Measurements from ENCODE around the gene INSYN2B.

The INSYN2B gene

GRCh38 chr5:169989365-169989764, 9.1 kb upstream of the INSYN2B start:
- Histone ChIP-seq H2BK120ac (ENCODE audit: low read depth, low read length) (no peak overlapping the region), H4K8ac (ENCODE audit: low read depth, low read length) (no peak overlapping the region), H3K4me1 (ENCODE audit: control insufficient read depth in 2 of 2, insufficient read depth in 1 of 2, low read depth in 1 of 2, low read length in 2 of 2) (no peaks in the 10 kb centered on the region), H3K14ac (ENCODE audit: low read length) (no peak overlapping the region), H4K91ac (ENCODE audit: low read depth, low read length, poor library complexity) (no peak overlapping the region), H3K9me3 (replicated peaks in 1 of 2; ENCODE audit: control insufficient read depth in 2 of 2, insufficient read depth in 1 of 2, low read depth in 1 of 2, low read length in 2 of 2) (no peaks in the 10 kb centered on the region), H3K4me2 (ENCODE audit: insufficient read depth, low read length, poor library complexity, severe bottlenecking) (no peak overlapping the region), H3K4me3 (ENCODE audit: low read length in 2 of 2) (no peak overlapping the region), H3K18ac (ENCODE audit: low read length) (no peak overlapping the region), H2AFZ (ENCODE audit: low read length) (no peak overlapping the region), H3K79me1 (ENCODE audit: low read depth, low read length) (no peaks in the 10 kb centered on the region), H3K27me3 (ENCODE audit: control insufficient read depth in 3 of 3, insufficient read depth in 3 of 3, low read depth in 1 of 3, low read length in 3 of 3) (no peaks in the 10 kb centered on the region), H3K27ac (replicated peaks; ENCODE audit: low read length) (no peak overlapping the region), H2BK15ac (ENCODE audit: low read length) (no peak overlapping the region), H2AK5ac (ENCODE audit: low read depth, low read length) (no peak overlapping the region), H2BK5ac (ENCODE audit: low read length) (no peak overlapping the region), H3K36me3 (replicated peaks in 1 of 2; ENCODE audit: control insufficient read depth in 2 of 2, insufficient read depth in 2 of 2, low read length in 2 of 2) (no peaks in the 10 kb centered on the region), H3K23ac (ENCODE audit: low read depth, low read length, poor library complexity) (no peak overlapping the region), H3K4ac (ENCODE audit: low read length) (no peak overlapping the region), H3K9ac (ENCODE audit: low read depth, low read length, poor library complexity) (no peak overlapping the region), H2BK12ac (ENCODE audit: low read length) (no peak overlapping the region)
- WGBS, 2 donors (ENCODE audit: extremely low coverage in 2 of 2, insufficient read length in 2 of 2, insufficient replicate concordance in 1 of 2), result no CpG with 5 or more reads among the region's 1 CpG
- DNase-seq (ENCODE audit: low spot score), result no peak

- H4K8ac ChIP-seq (ENCODE audit: low read depth, low read length), result no peak overlapping the region
- peaks cover 0 to 3% (median 0%) of the 10 kb centered on the region in 3 experiments for H3K27me3 ChIP-seq (ENCODE audit: control insufficient read depth in 3 of 3, insufficient read depth in 3 of 3, low read depth in 1 of 3, low read length in 3 of 3)
- no peak overlapping the region for H3K4me3 ChIP-seq (ENCODE audit: low read length in 2 of 2)
- no peak overlapping the region for H2BK5ac ChIP-seq (ENCODE audit: low read length)
- no peak overlapping the region for H2BK120ac ChIP-seq (ENCODE audit: low read depth, low read length)
- H2AFZ ChIP-seq (ENCODE audit: low read length), result no peak overlapping the region
- no peaks in the 10 kb centered on the region for H3K79me1 ChIP-seq (ENCODE audit: low read depth, low read length)
- WGBS, 2 donors (ENCODE audit: extremely low coverage in 2 of 2, insufficient read length in 2 of 2, insufficient replicate concordance in 1 of 2), result no CpG with 5 or more reads among the region's 1 CpG
- H4K91ac ChIP-seq (ENCODE audit: low read depth, low read length, poor library complexity), result no peak overlapping the region
- H3K9me3 ChIP-seq (replicated peaks in 1 of 2; ENCODE audit: control insufficient read depth in 2 of 2, insufficient read depth in 1 of 2, low read depth in 1 of 2, low read length in 2 of 2), result no peaks in the 10 kb centered on the region
- H2AK5ac ChIP-seq (ENCODE audit: low read depth, low read length), result no peak overlapping the region
- H3K4me2 ChIP-seq (ENCODE audit: insufficient read depth, low read length, poor library complexity, severe bottlenecking), result no peak overlapping the region
- no peak for DNase-seq (ENCODE audit: low spot score)
- no peak overlapping the region for H3K4ac ChIP-seq (ENCODE audit: low read length)
- H2BK12ac ChIP-seq (ENCODE audit: low read length), result no peak overlapping the region
- no peak overlapping the region for H2BK15ac ChIP-seq (ENCODE audit: low read length)
- H3K9ac ChIP-seq (ENCODE audit: low read depth, low read length, poor library complexity), result no peak overlapping the region
- no peaks in the 10 kb centered on the region for H3K36me3 ChIP-seq (replicated peaks in 1 of 2; ENCODE audit: control insufficient read depth in 2 of 2, insufficient read depth in 2 of 2, low read length in 2 of 2)
- no peak overlapping the region for H3K14ac ChIP-seq (ENCODE audit: low read length)
- H3K23ac ChIP-seq (ENCODE audit: low read depth, low read length, poor library complexity), result no peak overlapping the region
- H3K18ac ChIP-seq (ENCODE audit: low read length), result no peak overlapping the region
- H3K4me1 ChIP-seq (ENCODE audit: control insufficient read depth in 2 of 2, insufficient read depth in 1 of 2, low read depth in 1 of 2, low read length in 2 of 2), result no peaks in the 10 kb centered on the region
- no peak overlapping the region for H3K27ac ChIP-seq (replicated peaks; ENCODE audit: low read length)
Observed at GRCh38 chr5:169988947-169989346, 8.7 kb upstream of the INSYN2B start.

- no peak overlapping the region for H2AFZ ChIP-seq (ENCODE audit: low read length)
- WGBS, 2 donors (ENCODE audit: extremely low coverage in 2 of 2, insufficient read length in 2 of 2, insufficient replicate concordance in 1 of 2), result no CpG with 5 or more reads among the region's 4 CpGs
- no peak overlapping the region for H3K4me2 ChIP-seq (ENCODE audit: insufficient read depth, low read length, poor library complexity, severe bottlenecking)
- no peak overlapping the region for H4K8ac ChIP-seq (ENCODE audit: low read depth, low read length)
- no peak for DNase-seq (ENCODE audit: low spot score)
- no peak overlapping the region for H3K23ac ChIP-seq (ENCODE audit: low read depth, low read length, poor library complexity)
- no peak overlapping the region for H2BK15ac ChIP-seq (ENCODE audit: low read length)
- H2BK120ac ChIP-seq (ENCODE audit: low read depth, low read length), result no peak overlapping the region
- no peak overlapping the region for H2AK5ac ChIP-seq (ENCODE audit: low read depth, low read length)
- peaks cover 0 to 3% (median 0%) of the 10 kb centered on the region in 3 experiments for H3K27me3 ChIP-seq (ENCODE audit: control insufficient read depth in 3 of 3, insufficient read depth in 3 of 3, low read depth in 1 of 3, low read length in 3 of 3)
- H3K4ac ChIP-seq (ENCODE audit: low read length), result no peak overlapping the region
- no peak overlapping the region for H2BK12ac ChIP-seq (ENCODE audit: low read length)
- no peaks in the 10 kb centered on the region for H3K9me3 ChIP-seq (replicated peaks in 1 of 2; ENCODE audit: control insufficient read depth in 2 of 2, insufficient read depth in 1 of 2, low read depth in 1 of 2, low read length in 2 of 2)
- no peak overlapping the region for H2BK5ac ChIP-seq (ENCODE audit: low read length)
- H3K36me3 ChIP-seq (replicated peaks in 1 of 2; ENCODE audit: control insufficient read depth in 2 of 2, insufficient read depth in 2 of 2, low read length in 2 of 2), result no peaks in the 10 kb centered on the region
- no peak overlapping the region for H3K27ac ChIP-seq (replicated peaks; ENCODE audit: low read length)
- H3K14ac ChIP-seq (ENCODE audit: low read length), result no peak overlapping the region
- no peak overlapping the region for H3K9ac ChIP-seq (ENCODE audit: low read depth, low read length, poor library complexity)
- no peak overlapping the region for H4K91ac ChIP-seq (ENCODE audit: low read depth, low read length, poor library complexity)
- H3K4me1 ChIP-seq (ENCODE audit: control insufficient read depth in 2 of 2, insufficient read depth in 1 of 2, low read depth in 1 of 2, low read length in 2 of 2), result no peaks in the 10 kb centered on the region
- no peak overlapping the region for H3K4me3 ChIP-seq (ENCODE audit: low read length in 2 of 2)
- H3K18ac ChIP-seq (ENCODE audit: low read length), result no peak overlapping the region
- H3K79me1 ChIP-seq (ENCODE audit: low read depth, low read length), result no peaks in the 10 kb centered on the region
Observed at GRCh38 chr5:169988206-169988605, 7.9 kb upstream of the INSYN2B start.

DNA sequence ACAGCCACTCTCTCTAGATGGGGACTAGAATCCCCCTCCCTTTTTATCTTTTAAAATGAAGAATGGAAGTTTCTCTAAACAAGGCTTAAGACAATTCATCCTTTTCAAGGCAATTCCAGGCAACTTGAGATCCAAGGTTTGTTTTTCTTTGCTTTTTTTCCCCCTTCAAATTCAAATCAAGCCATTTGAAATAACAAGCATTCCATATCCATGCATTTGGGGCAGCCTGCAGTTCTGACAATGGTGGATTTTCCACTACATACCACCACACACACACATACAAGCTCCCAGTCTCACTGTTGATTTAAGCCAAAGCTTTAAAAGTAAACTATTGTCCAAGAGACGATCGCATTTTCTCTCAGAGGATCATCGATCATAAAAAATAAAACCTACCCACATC, 424 bp downstream of the INSYN2B start:
- Histone ChIP-seq H3K23ac (ENCODE audit: low read depth, low read length, poor library complexity) (no peak overlapping the region), H4K8ac (ENCODE audit: low read depth, low read length) (no peak overlapping the region), H4K91ac (ENCODE audit: low read depth, low read length, poor library complexity) (no peak overlapping the region), H2AFZ (ENCODE audit: low read length) (peak overlapping the region; percentile 69), H2BK5ac (ENCODE audit: low read length) (no peak overlapping the region), H2AK5ac (ENCODE audit: low read depth, low read length) (no peak overlapping the region), H3K4me3 (ENCODE audit: low read length in 2 of 2) (peak overlapping the region in 1 of 2 donors; percentile 19), H3K27me3 (ENCODE audit: control insufficient read depth in 3 of 3, insufficient read depth in 3 of 3, low read depth in 1 of 3, low read length in 3 of 3) (peaks cover 0 to 3% (median 0%) of the 10 kb centered on the region in 3 experiments), H3K9me3 (replicated peaks in 1 of 2; ENCODE audit: control insufficient read depth in 2 of 2, insufficient read depth in 1 of 2, low read depth in 1 of 2, low read length in 2 of 2) (no peaks in the 10 kb centered on the region), H3K14ac (ENCODE audit: low read length) (no peak overlapping the region), H3K9ac (ENCODE audit: low read depth, low read length, poor library complexity) (no peak overlapping the region), H3K27ac (replicated peaks; ENCODE audit: low read length) (no peak overlapping the region), H3K4me1 (ENCODE audit: control insufficient read depth in 2 of 2, insufficient read depth in 1 of 2, low read depth in 1 of 2, low read length in 2 of 2) (peaks cover 13 to 15% of the 10 kb centered on the region in 2 donors), H3K4ac (ENCODE audit: low read length) (no peak overlapping the region), H3K18ac (ENCODE audit: low read length) (no peak overlapping the region), H2BK120ac (ENCODE audit: low read depth, low read length) (no peak overlapping the region), H3K79me1 (ENCODE audit: low read depth, low read length) (no peaks in the 10 kb centered on the region), H3K36me3 (replicated peaks in 1 of 2; ENCODE audit: control insufficient read depth in 2 of 2, insufficient read depth in 2 of 2, low read length in 2 of 2) (no peaks in the 10 kb centered on the region), H2BK12ac (ENCODE audit: low read length) (no peak overlapping the region), H3K4me2 (ENCODE audit: insufficient read depth, low read length, poor library complexity, severe bottlenecking) (peak overlapping the region; percentile 55), H2BK15ac (ENCODE audit: low read length) (no peak overlapping the region)
- WGBS, 2 donors (ENCODE audit: extremely low coverage in 2 of 2, insufficient read length in 2 of 2, insufficient replicate concordance in 1 of 2), result no CpG with 5 or more reads among the region's 3 CpGs
- peak; percentile 17 for DNase-seq (ENCODE audit: low spot score)

Data from neuronal stem cell (in vitro differentiated cells).